Tibial nerve (tissue), 4 donors: ENCODE results near the gene SNRNP200. TPM values are rescaled to one million over a fixed set of nuclear protein-coding genes. Genes with fewer than 3 reads are reported as not detected.
"Not testable (repeated sequence)": the region's sequence is repeated elsewhere in the genome, so short reads cannot be mapped to it uniquely, and the experiment has no call there.

ENCODE experiments used
- DNase-seq, 2 donors: peaks; one replicate each; pipeline ENCODE4 v3.0.0-alpha.2; 2019; ENCODE audit warnings: low spot score in 2 of 2
- H3K27ac ChIP-seq, 4 donors: fragments of 200-600 bp; sonication (generic) in 3 of 4; one replicate each; pipeline ENCODE4 v1.5.1; 2017 to 2019; ENCODE audit warnings: mild to moderate bottlenecking in 1 of 4
- H3K27me3 ChIP-seq, 2 donors: fragments of 200-600 bp; sonication (generic) in 1 of 2; one replicate each; pipeline versions ENCODE4 v1.5.1 to v1.6.0; 2017 to 2019
- H3K36me3 ChIP-seq, 3 donors: fragments of 200-600 bp; sonication (generic); one replicate each; pipeline ENCODE4 v1.5.1; 2018 to 2019
- H3K4me1 ChIP-seq, 4 donors: fragments of 200-600 bp; sonication (generic) in 3 of 4; one replicate each; pipeline ENCODE4 v1.5.1; 2017 to 2019
- H3K4me3 ChIP-seq, 4 donors: fragments of 200-600 bp; sonication (generic) in 3 of 4; one replicate each; pipeline ENCODE4 v1.5.1; 2017 to 2019; ENCODE audit warnings: mild to moderate bottlenecking in 1 of 4, moderate library complexity in 1 of 4
- H3K9me3 ChIP-seq, 4 donors: fragments of 200-600 bp; sonication (generic) in 3 of 4; one replicate each; pipeline ENCODE4 v1.5.1; 2017 to 2019
- EP300 ChIP-seq, 2 donors: sonication (generic); formaldehyde crosslinking; IDR thresholded peaks; one replicate each; pipeline ENCODE4 v1.6.1; 2017; ENCODE audit warnings: antibody characterized with exemption in 2 of 2, mild to moderate bottlenecking in 1 of 2
- POLR2A ChIP-seq, 2 donors: fragments of 450-650 bp; IDR thresholded peaks; one replicate each; pipeline ENCODE4 v1.6.1; 2017; ENCODE audit warnings: antibody characterized with exemption in 2 of 2, mild to moderate bottlenecking in 2 of 2, moderate library complexity in 2 of 2
- WGBS, 2 donors: methylation state at CpG; one replicate each; pipeline ENCODE4 v1.1.5; 2018; 5-methylcytosine and 5-hydroxymethylcytosine counted together
- total RNA-seq, 4 donors: library from RNA; depleted of rRNA; stranded (reverse); fragments of >200 nt; gene quantifications; one replicate each; pipeline ENCODE4 v1.1.0, GENCODE V29; 2016
- TF ChIP-seq, protein P1 (sequence below), 5 experiments: fragments of 200-600 bp in 3 of 5; fragments of 450-650 bp in 2 of 5; sonication (generic) in 3 of 5; IDR thresholded peaks; one replicate each; pipeline ENCODE4 v1.5.1; 2016 to 2019; ENCODE audit warnings: antibody characterized with exemption in 5 of 5, mild to moderate bottlenecking in 3 of 5, moderate library complexity in 2 of 5

The SNRNP200 gene
- total RNA-seq, 4 donors from 2014 or later: 79.4 to 106 (median 90.1) TPM

GRCh38 chr2:96305979-96306308 lies 598 bp upstream of the SNRNP200 start:
- Histone ChIP-seq H3K4me1 (peaks cover 0 to 51% (median 15%) of the 10 kb centered on the region in 4 donors), H3K36me3 (peaks cover 0 to 32% (median 19%) of the 10 kb centered on the region in 3 donors), H3K27ac (peak overlapping the region; percentile 53 to 93 (median 85)), H3K4me3 (peak overlapping the region; percentile 89 to 96 (median 94)), H3K27me3 (no peaks in the 10 kb centered on the region), H3K9me3 (no peaks in the 10 kb centered on the region)
- 14 to 21% methylated on average over 9 of the region's 9 CpGs for WGBS, 2 donors
- no peak for DNase-seq
- TF ChIP-seq POLR2A (IDR thresholded peaks at IDR 0.05) (no peak), EP300 (IDR thresholded peaks at IDR 0.05) (no peak)
- TF ChIP-seq, protein P1, sequence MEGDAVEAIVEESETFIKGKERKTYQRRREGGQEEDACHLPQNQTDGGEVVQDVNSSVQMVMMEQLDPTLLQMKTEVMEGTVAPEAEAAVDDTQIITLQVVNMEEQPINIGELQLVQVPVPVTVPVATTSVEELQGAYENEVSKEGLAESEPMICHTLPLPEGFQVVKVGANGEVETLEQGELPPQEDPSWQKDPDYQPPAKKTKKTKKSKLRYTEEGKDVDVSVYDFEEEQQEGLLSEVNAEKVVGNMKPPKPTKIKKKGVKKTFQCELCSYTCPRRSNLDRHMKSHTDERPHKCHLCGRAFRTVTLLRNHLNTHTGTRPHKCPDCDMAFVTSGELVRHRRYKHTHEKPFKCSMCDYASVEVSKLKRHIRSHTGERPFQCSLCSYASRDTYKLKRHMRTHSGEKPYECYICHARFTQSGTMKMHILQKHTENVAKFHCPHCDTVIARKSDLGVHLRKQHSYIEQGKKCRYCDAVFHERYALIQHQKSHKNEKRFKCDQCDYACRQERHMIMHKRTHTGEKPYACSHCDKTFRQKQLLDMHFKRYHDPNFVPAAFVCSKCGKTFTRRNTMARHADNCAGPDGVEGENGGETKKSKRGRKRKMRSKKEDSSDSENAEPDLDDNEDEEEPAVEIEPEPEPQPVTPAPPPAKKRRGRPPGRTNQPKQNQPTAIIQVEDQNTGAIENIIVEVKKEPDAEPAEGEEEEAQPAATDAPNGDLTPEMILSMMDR (IDR thresholded peaks at IDR 0.05): no peak

GRCh38 chr2:96304606-96305005 lies 740 bp downstream of the SNRNP200 start:
- peaks cover 0 to 46% (median 19%) of the 10 kb centered on the region in 3 donors for H3K36me3 ChIP-seq
- DNase-seq: no peak
- H3K27me3 ChIP-seq: no peaks in the 10 kb centered on the region
- peak overlapping the region in 3 of 4 donors; percentile 53 to 93 (median 90) for H3K27ac ChIP-seq
- peaks cover 0 to 51% (median 15%) of the 10 kb centered on the region in 4 donors for H3K4me1 ChIP-seq
- H3K9me3 ChIP-seq: no peaks in the 10 kb centered on the region
- TF ChIP-seq, protein P1 (IDR thresholded peaks at IDR 0.05): no peak
- no peak for TF ChIP-seq POLR2A (IDR thresholded peaks at IDR 0.05)
- TF ChIP-seq EP300 (IDR thresholded peaks at IDR 0.05): no peak
- WGBS, 2 donors: 69 to 72% methylated on average over 11 of the region's 11 CpGs
- peak overlapping the region; percentile 89 to 96 (median 94) for H3K4me3 ChIP-seq

- TF ChIP-seq EP300 (IDR thresholded peaks at IDR 0.05) (no peak), POLR2A (IDR thresholded peaks at IDR 0.05) (no peak)
- TF ChIP-seq, protein P1 (IDR thresholded peaks at IDR 0.05): no peak
- DNase-seq: no peak
- Histone ChIP-seq H3K4me1 (peaks cover 0 to 51% (median 15%) of the 10 kb centered on the region in 4 donors), H3K9me3 (no peaks in the 10 kb centered on the region), H3K36me3 (peaks cover 2 to 73% (median 40%) of the 10 kb centered on the region in 3 donors), H3K4me3 (no peak overlapping the region), H3K27ac (no peak overlapping the region), H3K27me3 (no peaks in the 10 kb centered on the region)
- WGBS, 2 donors: 74 to 78% methylated on average over 1 of the region's 1 CpG
These were observed 3.5 kb downstream of the SNRNP200 start for GRCh38 chr2:96301865-96302264.

DNA sequence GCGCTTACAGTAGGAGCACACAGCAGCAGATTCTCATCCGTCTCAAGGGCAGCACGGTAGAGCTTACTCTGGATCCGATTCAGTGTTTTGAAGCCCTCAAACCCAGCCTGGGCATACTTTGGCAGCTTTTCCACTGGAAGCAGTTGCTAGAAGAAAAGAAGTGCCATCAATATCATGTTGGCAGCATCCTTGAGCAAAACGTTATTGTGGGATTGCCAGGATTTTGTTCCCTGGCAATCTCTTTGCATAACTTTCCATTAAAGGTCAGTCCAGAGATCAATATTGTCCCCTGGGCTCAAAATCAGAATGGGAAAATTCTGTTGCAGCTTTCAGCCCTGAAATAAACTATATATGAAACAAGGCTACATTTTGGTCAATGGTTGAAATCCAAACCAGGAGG lies 8.4 kb downstream of the SNRNP200 start:
- Histone ChIP-seq H3K4me3 (no peak overlapping the region), H3K9me3 (no peaks in the 10 kb centered on the region), H3K36me3 (peaks cover 2 to 100% (median 69%) of the 10 kb centered on the region in 3 donors), H3K27ac (no peak overlapping the region), H3K27me3 (no peaks in the 10 kb centered on the region), H3K4me1 (peaks cover 0 to 10% (median 0%) of the 10 kb centered on the region in 4 donors)
- no peak for DNase-seq
- TF ChIP-seq, protein P1 (IDR thresholded peaks at IDR 0.05): no peak
- no peak for TF ChIP-seq EP300 (IDR thresholded peaks at IDR 0.05)
- no peak for TF ChIP-seq POLR2A (IDR thresholded peaks at IDR 0.05)
- WGBS, 2 donors: 85 to 88% methylated on average over 5 of the region's 5 CpGs

DNA sequence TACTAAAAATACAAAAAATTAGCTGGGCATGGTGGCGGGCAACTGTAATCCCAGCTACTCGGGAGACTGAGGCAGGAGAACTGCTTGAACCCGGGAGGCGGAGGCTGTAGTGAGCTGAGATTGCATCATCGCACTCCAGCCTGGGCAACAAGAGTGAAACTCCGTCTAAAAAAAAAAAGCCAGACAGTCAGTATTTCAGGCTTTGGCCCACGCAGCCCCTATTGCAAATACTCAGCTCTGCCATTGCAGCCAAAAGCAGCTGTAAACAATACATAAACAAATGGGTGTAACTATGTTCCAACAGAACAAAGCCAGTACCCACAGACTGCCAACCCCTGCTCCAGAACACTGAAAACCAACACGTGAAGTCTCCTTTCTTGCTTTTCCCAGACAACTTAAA lies 11.1 kb downstream of the SNRNP200 start:
- not testable (repeated sequence) for H3K9me3 ChIP-seq, H3K4me3 ChIP-seq, H3K27ac ChIP-seq, H3K27me3 ChIP-seq, H3K4me1 ChIP-seq, DNase-seq
- WGBS, 2 donors: 87 to 91% methylated on average over 8 of the region's 8 CpGs
- H3K36me3 ChIP-seq: peaks cover 5 to 100% (median 90%) of the 10 kb centered on the region in 3 donors

DNA sequence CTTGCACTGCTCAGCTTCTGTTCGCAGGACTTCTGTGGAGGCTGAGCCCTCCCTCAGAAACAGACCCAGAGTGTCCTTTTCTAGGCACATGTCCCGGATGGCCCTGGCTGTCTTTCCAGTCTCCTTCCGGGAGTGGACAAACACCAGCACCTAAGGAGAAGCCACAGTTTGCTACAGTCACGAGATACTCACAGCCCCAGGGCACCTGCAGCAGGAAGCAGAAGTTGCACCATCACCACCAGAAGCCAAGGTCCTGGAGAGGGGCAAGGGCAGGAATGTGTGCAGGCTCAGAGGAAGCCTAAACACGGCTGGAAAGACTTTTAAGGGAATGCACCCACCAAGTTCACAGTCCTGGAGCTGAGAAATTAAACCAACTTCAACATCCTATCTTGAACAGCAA lies 13.6 kb downstream of the SNRNP200 start:
- H3K4me3 ChIP-seq: no peak overlapping the region
- no peaks in the 10 kb centered on the region for H3K9me3 ChIP-seq
- 89 to 90% methylated on average over 5 of the region's 5 CpGs for WGBS, 2 donors
- TF ChIP-seq, protein P1 (IDR thresholded peaks at IDR 0.05): no peak
- TF ChIP-seq POLR2A (IDR thresholded peaks at IDR 0.05) (no peak), EP300 (IDR thresholded peaks at IDR 0.05) (no peak)
- no peak for DNase-seq
- H3K27ac ChIP-seq: no peak overlapping the region
- H3K36me3 ChIP-seq: peaks cover 3 to 100% (median 91%) of the 10 kb centered on the region in 3 donors
- no peaks in the 10 kb centered on the region for H3K27me3 ChIP-seq
- no peaks in the 10 kb centered on the region for H3K4me1 ChIP-seq
